Mucosa of stomach (tissue), 1 donor: ENCODE measurements around the gene ABAT.
"Not testable (repeated sequence)": the region's sequence is repeated elsewhere in the genome, so short reads cannot be mapped to it uniquely, and the experiment has no call there.

Source experiments
- H3K27me3 ChIP-seq: one replicate; pipeline ENCODE4 v1.7.0; 2013; ENCODE audit warnings: mild to moderate bottlenecking, low read length; ENCODE audit not compliant: control insufficient read depth, insufficient read depth
- H3K36me3 ChIP-seq: one replicate; pipeline ENCODE4 v1.7.0; 2013; ENCODE audit warnings: low read length; ENCODE audit not compliant: control insufficient read depth, insufficient read depth
- H3K4me1 ChIP-seq: one replicate; pipeline ENCODE4 v1.7.0; 2013; ENCODE audit warnings: mild to moderate bottlenecking, low read length; ENCODE audit not compliant: control insufficient read depth, insufficient read depth
- H3K4me3 ChIP-seq: one replicate; pipeline ENCODE4 v1.7.0; 2013; ENCODE audit warnings: low read length
- H3K9ac ChIP-seq: one replicate; pipeline ENCODE4 v1.7.0; 2013; ENCODE audit warnings: mild to moderate bottlenecking, low read length, moderate library complexity
- H3K9me3 ChIP-seq: one replicate; pipeline ENCODE4 v1.7.0; 2013; ENCODE audit warnings: mild to moderate bottlenecking, low read length, moderate library complexity; ENCODE audit not compliant: control insufficient read depth
- donor health status: Pancreatic carcinoma.

ABAT gene

DNA sequence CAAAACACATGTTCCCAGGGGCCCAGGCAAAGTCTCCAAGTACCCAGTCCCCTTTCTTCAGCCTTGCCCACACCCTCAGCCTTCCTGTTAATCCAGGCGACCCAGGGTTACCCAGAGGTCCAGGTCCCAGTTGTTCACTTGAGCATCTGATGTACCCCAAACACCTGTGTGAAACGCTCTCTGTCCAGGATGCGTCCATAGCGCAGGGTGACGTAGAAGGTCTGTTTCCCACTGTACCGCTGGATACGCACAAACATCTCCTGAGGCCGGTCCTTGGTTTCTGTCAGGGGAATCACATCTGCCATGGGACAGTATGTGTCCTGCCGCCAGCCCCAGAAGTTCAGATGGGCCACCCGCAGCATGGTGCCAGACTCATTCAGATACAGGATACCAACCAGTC lies 121.4 kb downstream of the ABAT start:
- Histone ChIP-seq H3K4me3 (no peak overlapping the region), H3K27me3 (no peaks in the 10 kb centered on the region), H3K4me1 (peaks cover 18% of the 10 kb centered on the region), H3K9me3 (no peaks in the 10 kb centered on the region), H3K9ac (peak overlapping the region; percentile 9), H3K36me3 (no peaks in the 10 kb centered on the region)

DNA sequence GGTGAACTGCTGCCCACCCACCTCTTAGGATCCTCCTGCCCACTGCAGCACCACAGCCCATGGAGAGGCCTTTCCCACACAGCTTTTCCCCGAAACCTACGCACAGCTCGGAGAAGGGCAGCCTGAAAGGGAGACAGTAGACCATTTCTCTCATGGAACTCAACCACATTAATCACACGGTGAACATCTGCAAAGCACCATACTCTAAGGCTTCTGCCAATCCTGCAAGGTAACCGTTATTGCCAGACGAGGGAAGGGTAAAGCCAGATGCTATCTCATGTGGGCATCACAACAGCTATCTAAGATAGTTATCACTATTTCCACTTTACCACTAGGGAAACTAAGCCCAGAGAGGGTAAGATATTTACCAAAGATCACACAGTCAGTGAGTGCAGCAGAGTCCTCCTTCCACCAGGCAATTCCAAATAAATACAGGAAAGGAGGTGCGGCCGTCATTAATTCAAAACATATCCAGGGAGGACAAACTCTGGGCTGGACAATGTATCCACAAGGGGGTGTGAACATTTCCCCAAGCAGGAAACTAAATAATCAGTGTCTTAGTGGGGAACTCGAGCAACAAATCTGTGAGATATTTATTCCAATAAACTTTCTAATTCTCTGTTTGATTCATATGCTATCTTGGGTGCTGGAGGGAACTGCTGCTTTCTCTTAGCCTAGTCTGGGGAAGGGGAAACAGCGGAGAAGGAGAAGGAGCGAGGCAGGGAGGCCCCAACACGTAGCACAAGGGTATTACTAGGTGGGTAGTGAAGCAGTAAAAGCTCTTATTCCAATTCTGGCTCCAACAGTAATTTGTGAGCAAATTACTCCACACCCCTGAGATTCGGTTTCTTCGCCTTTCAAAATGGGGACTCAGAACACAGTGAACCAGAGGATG lies 122.3 kb downstream of the ABAT start:
- peaks cover 18% of the 10 kb centered on the region for H3K4me1 ChIP-seq
- no peaks in the 10 kb centered on the region for H3K27me3 ChIP-seq
- peak overlapping the region; percentile 98 for H3K4me3 ChIP-seq
- peak overlapping the region; percentile 95 for H3K9ac ChIP-seq
- no peaks in the 10 kb centered on the region for H3K9me3 ChIP-seq
- no peaks in the 10 kb centered on the region for H3K36me3 ChIP-seq

DNA sequence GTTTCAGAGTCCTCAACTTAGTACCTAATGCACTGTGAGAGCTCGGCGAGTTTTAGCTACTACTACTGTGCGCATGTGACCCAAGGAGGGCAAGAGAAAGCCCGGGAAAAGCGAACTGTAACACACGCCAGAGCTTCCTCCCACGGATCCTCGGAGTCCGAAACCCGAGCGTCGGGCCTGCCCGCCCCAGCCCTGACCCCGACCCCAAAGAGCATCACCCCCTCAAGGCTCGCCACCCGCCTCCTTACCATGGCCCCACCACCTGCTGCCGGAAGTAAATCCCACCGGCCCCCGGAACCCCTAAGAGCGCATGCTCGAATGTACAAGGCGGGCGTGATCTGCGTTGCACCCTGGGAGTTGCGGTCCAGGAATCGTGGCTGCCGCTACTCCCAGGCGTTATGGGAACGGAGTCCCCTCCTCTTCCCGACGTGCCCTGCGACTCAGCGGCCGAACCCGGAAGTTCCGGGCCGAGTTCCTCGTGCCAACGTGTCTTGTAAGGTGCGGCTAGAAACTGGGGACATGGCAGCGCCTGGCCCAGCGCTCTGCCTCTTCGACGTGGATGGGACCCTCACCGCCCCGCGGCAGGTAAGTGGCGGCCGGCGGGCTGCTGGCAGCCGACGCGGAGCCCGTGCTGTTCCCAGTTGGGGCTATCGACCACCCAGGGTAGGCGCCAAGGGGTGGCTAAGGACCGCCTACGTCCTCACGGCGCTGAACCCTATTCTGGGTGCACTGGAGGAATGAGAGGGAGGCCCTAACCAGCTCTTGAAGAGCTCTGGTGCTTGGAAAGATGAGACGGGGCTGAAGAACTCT lies 123.2 kb downstream of the ABAT start, which contains the start of the genes PMM2 and TMEM186:
Gene PMM2, plus strand, starts transcription at position 476 of the 810 bp plus-strand sequence. Its CDS starts 44 bp downstream, at position 520.
Gene TMEM186, minus strand, starts transcription at position 276 of the 810 bp plus-strand sequence. Its CDS starts 25 bp downstream, at position 251.
- Histone ChIP-seq H3K4me1 (peaks cover 18% of the 10 kb centered on the region), H3K27me3 (no peaks in the 10 kb centered on the region), H3K36me3 (no peaks in the 10 kb centered on the region), H3K9ac (peak within 1 kb of the TSS; percentile 95), H3K9me3 (no peaks in the 10 kb centered on the region), H3K4me3 (peak within 1 kb of the TSS; percentile 98)

GRCh38 chr16:8798174-8798527 lies 123.7 kb downstream of the ABAT start:
- no peaks in the 10 kb centered on the region for H3K27me3 ChIP-seq
- no peaks in the 10 kb centered on the region for H3K36me3 ChIP-seq
- peak overlapping the region; percentile 98 for H3K4me3 ChIP-seq
- no peaks in the 10 kb centered on the region for H3K9me3 ChIP-seq
- H3K9ac ChIP-seq: peak overlapping the region; percentile 95
- H3K4me1 ChIP-seq: peaks cover 18% of the 10 kb centered on the region

- Histone ChIP-seq H3K36me3 (no peaks in the 10 kb centered on the region), H3K27me3 (no peaks in the 10 kb centered on the region), H3K4me3 (peak overlapping the region; percentile 98), H3K9me3 (no peaks in the 10 kb centered on the region), H3K9ac (peak overlapping the region; percentile 95), H3K4me1 (peaks cover 18% of the 10 kb centered on the region)
These were observed 124.2 kb downstream of the ABAT start for GRCh38 chr16:8798535-8799157.

DNA sequence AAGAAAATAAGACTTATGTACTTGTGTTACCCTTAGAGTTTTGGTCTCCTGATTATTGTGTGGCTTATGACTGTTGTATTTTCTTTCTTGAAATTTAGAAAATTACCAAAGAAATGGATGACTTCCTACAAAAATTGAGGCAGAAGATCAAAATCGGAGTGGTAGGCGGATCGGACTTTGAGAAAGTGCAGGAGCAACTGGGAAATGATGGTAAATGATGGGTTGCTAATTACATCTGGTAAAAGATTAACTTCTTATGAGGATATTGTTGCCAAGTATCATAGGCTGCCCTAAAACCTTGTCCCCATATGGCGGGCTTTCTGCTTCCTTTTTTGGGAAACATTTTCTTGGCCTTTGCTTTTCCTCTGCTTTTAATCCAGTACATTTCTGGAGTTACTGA lies 127.3 kb downstream of the ABAT start:
- Histone ChIP-seq H3K27me3 (no peaks in the 10 kb centered on the region), H3K9me3 (no peaks in the 10 kb centered on the region), H3K9ac (no peak overlapping the region), H3K4me1 (peaks cover 6% of the 10 kb centered on the region), H3K36me3 (no peaks in the 10 kb centered on the region), H3K4me3 (no peak overlapping the region)

GRCh38 chr16:8803733-8804132 lies 129.3 kb downstream of the ABAT start:
- H3K9ac ChIP-seq, H3K27me3 ChIP-seq, H3K36me3 ChIP-seq, H3K9me3 ChIP-seq, H3K4me1 ChIP-seq, H3K4me3 ChIP-seq: not testable (repeated sequence)

DNA sequence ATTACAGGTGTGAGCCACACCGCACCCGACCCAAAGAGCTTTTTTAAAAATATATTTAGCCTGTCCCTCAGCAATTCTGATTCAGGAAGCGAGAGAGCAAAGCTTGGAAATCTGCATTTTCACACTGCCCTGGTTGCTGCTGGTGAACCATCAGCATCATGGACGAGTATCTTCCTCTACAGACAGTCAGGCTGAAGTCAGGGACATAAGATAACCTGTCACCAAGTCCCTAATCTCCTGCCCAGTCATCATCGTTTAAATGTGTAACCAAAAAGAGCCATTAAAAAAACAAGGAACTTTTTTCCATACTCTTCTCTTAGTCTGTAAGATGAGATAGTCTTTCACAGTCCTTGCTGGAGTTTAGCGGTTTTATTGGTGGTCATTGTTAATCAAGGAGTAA lies 129.9 kb downstream of the ABAT start:
- H3K9ac ChIP-seq: no peak overlapping the region
- H3K4me1 ChIP-seq: no peaks in the 10 kb centered on the region
- no peaks in the 10 kb centered on the region for H3K9me3 ChIP-seq
- no peak overlapping the region for H3K4me3 ChIP-seq
- peaks cover 4% of the 10 kb centered on the region for H3K36me3 ChIP-seq
- H3K27me3 ChIP-seq: no peaks in the 10 kb centered on the region

- Histone ChIP-seq H3K4me1 (no peaks in the 10 kb centered on the region), H3K9me3 (no peaks in the 10 kb centered on the region), H3K4me3 (no peak overlapping the region), H3K27me3 (no peaks in the 10 kb centered on the region), H3K36me3 (peaks cover 4% of the 10 kb centered on the region), H3K9ac (no peak overlapping the region)
These were observed 132.0 kb downstream of the ABAT start for GRCh38 chr16:8806272-8806983.

DNA sequence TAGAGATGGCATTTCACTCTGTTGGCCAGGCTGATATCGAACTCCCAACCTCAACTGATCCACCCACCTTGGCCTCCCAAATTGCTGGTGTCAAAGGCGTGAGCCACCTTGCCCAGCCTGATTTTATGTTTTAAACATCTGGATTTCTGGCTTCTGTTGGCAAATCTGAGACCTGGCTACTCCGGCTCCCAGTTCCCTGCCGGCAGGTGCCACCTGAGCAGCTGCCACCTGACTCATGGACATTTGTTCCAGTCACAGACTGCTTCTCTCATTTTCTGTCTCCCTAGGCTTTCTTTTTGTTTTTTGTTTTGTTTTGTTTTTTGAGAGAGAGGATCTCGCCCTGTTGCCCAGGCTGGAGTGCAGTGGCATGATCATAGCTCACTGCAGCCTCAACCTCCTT lies 132.8 kb downstream of the ABAT start:
- peaks cover 10% of the 10 kb centered on the region for H3K36me3 ChIP-seq
- H3K4me1 ChIP-seq: no peaks in the 10 kb centered on the region
- no peaks in the 10 kb centered on the region for H3K9me3 ChIP-seq
- no peak overlapping the region for H3K9ac ChIP-seq
- no peak overlapping the region for H3K4me3 ChIP-seq
- no peaks in the 10 kb centered on the region for H3K27me3 ChIP-seq

- Histone ChIP-seq H3K9ac (no peak overlapping the region), H3K4me1 (no peaks in the 10 kb centered on the region), H3K36me3 (peaks cover 12% of the 10 kb centered on the region), H3K9me3 (no peaks in the 10 kb centered on the region), H3K27me3 (no peaks in the 10 kb centered on the region), H3K4me3 (no peak overlapping the region)
These were observed 133.6 kb downstream of the ABAT start for GRCh38 chr16:8808009-8808408.
